ENCODE measurements around the gene TUFT1. TPM values are rescaled to one million over a fixed set of nuclear protein-coding genes. Genes with fewer than 3 reads are reported as not detected.

The TUFT1 gene
- total RNA-seq, 1 experiment from 2014 or later: 12.3 TPM

GRCh38 chr1:151547119-151547899 lies 7.2 kb downstream of the TUFT1 start (continued):
- TF ChIP-seq ZBTB33 (IDR thresholded peaks at IDR 0.05; ENCODE audit: extremely low read depth, insufficient replicate concordance, low read length) (no peak), ATF3 (IDR thresholded peaks at IDR 0.05) (peak; percentile 85; the same call in 1 of the 2 replicates), SRF (IDR thresholded peaks at IDR 0.05; ENCODE audit: low read depth) (no peak), SIN3A (IDR thresholded peaks at IDR 0.05; ENCODE audit: low read depth) (peak; percentile 78; the same call in 1 of the 2 replicates)

GRCh38 chr1:151547900-151548230 lies 7.8 kb downstream of the TUFT1 start:
- peak overlapping the region; percentile 25 for H3K9ac ChIP-seq (ENCODE audit: low read length)
- peaks cover 21% of the 10 kb centered on the region for H3K79me2 ChIP-seq (ENCODE audit: insufficient read depth, low read length)
- no peak for DNase-seq (ENCODE audit: low read depth, low spot score)
- ChIA-PET POLR2A (interaction anchor here (2.3 kb wide), 1 partner anchor 8 kb away, joined by 23 read pairs; the partner anchor contains the start of gene TUFT1), CTCF (no interaction called here), RAD21 (ENCODE audit: low non-redundant PET in 1 of 2, low total read pairs in 2 of 2, uncharacterized antibody in 2 of 2, unreplicated experiment in 2 of 2) (no interaction called here)
- peaks cover 40 to 46% of the 10 kb centered on the region in 2 experiments for H3K4me1 ChIP-seq (ENCODE audit: control insufficient read depth in 1 of 2, insufficient read depth in 2 of 2, low read length in 2 of 2)
- peak overlapping the region; percentile 69 for H3K4me2 ChIP-seq (ENCODE audit: low read length)
- H3K27ac ChIP-seq (ENCODE audit: low read depth, low read length): peak overlapping the region; percentile 33
- ATAC-seq: no peak
- no peaks in the 10 kb centered on the region for H3K36me3 ChIP-seq (ENCODE audit: control insufficient read depth in 1 of 2, insufficient read depth in 2 of 2, low read length in 2 of 2)
- H3K9me2 ChIP-seq (ENCODE audit: insufficient read depth): no peaks in the 10 kb centered on the region
- H3K4me3 ChIP-seq (replicated peaks in 1 of 2; ENCODE audit: low read depth in 1 of 2, low read length in 2 of 2): peak overlapping the region in 1 of 2 experiments; percentile 36; a peak in 1 of 4 replicates
- H3K9me3 ChIP-seq (ENCODE audit: control insufficient read depth in 1 of 2, insufficient read depth in 1 of 2, low read depth in 1 of 2, low read length in 2 of 2): no peaks in the 10 kb centered on the region
- H4K20me1 ChIP-seq (ENCODE audit: insufficient read depth): no peaks in the 10 kb centered on the region
- no peak for TF ChIP-seq POLR2AphosphoS5 (IDR thresholded peaks at IDR 0.05; ENCODE audit: low read depth, low read length)
- no peak for TF ChIP-seq MAX (IDR thresholded peaks at IDR 0.05)
- TF ChIP-seq EZH2phosphoT487 (IDR thresholded peaks at IDR 0.05; ENCODE audit: borderline replicate concordance): no peak
- TF ChIP-seq EGR1 (IDR thresholded peaks at IDR 0.05; ENCODE audit: low read depth): no peak
- TF ChIP-seq ATF3 (IDR thresholded peaks at IDR 0.05): no peak
- TF ChIP-seq ZNF274 (IDR thresholded peaks at IDR 0.05; ENCODE audit: low read depth, low read length): no peak
- TF ChIP-seq YY1 (IDR thresholded peaks at IDR 0.05; ENCODE audit: extremely low read depth, insufficient replicate concordance, low read depth, low read length): no peak
- TF ChIP-seq SP1 (IDR thresholded peaks at IDR 0.05; ENCODE audit: low read depth): no peak
- TF ChIP-seq CBX3 (IDR thresholded peaks at IDR 0.05; ENCODE audit: low read depth): no peak
- no peak for TF ChIP-seq ELF1 (IDR thresholded peaks at IDR 0.05; ENCODE audit: borderline replicate concordance, low read depth)
- H3K27me3 ChIP-seq (ENCODE audit: insufficient read depth, low read length): no peaks in the 10 kb centered on the region
- H2AFZ ChIP-seq (ENCODE audit: low read depth, low read length, poor library complexity, severe bottlenecking): no peak overlapping the region
- no TSS peak for BruUV-seq (replicated peaks)
- intact Hi-C loops (cut with micrococcal nuclease): no loop called here
